ENCODE measurements around the gene C16orf87.

DNA sequence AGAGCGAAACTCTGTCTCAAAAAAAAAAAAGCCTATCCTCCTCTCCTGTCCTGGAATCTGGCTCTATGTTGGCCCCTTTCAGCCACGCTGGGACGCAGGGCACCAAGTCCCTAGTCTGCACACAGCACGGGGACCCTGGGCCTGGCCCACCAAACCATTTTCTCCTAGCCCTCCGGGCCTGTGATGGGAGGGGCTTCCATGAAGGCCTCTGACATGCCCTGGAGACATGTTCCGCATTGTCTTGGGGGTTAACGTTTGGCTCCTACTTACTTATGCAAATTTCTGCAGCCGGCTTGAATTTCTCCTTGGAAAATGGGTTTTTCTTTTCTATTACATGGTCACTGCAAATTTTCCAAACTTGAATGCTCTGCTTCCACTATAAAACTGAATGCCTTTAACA, 40.6 kb upstream of the C16orf87 start:
- TF ChIP-seq, protein P1, sequence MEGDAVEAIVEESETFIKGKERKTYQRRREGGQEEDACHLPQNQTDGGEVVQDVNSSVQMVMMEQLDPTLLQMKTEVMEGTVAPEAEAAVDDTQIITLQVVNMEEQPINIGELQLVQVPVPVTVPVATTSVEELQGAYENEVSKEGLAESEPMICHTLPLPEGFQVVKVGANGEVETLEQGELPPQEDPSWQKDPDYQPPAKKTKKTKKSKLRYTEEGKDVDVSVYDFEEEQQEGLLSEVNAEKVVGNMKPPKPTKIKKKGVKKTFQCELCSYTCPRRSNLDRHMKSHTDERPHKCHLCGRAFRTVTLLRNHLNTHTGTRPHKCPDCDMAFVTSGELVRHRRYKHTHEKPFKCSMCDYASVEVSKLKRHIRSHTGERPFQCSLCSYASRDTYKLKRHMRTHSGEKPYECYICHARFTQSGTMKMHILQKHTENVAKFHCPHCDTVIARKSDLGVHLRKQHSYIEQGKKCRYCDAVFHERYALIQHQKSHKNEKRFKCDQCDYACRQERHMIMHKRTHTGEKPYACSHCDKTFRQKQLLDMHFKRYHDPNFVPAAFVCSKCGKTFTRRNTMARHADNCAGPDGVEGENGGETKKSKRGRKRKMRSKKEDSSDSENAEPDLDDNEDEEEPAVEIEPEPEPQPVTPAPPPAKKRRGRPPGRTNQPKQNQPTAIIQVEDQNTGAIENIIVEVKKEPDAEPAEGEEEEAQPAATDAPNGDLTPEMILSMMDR (IDR thresholded peaks at IDR 0.05) = no peak
- TF ChIP-seq POLR2A (IDR thresholded peaks at IDR 0.05) = no peak

Data from heart left ventricle (tissue), 13 donors.